ENCODE data around the gene NAALADL1. TPM values are rescaled to one million over a fixed set of nuclear protein-coding genes. Genes with fewer than 3 reads are reported as not detected.

The NAALADL1 gene
- polyA plus RNA-seq, 4 donors, result 26.5 to 436 (median 104) TPM

GRCh38 chr11:64998141-64998540, 60.2 kb downstream of the NAALADL1 start:
- Histone ChIP-seq H3K9me3 (ENCODE audit: control insufficient read depth in 2 of 2, insufficient read depth in 1 of 2, low read depth in 1 of 2, low read length in 1 of 2) (peaks cover 0 to 8% of the 10 kb centered on the region in 2 donors), H3K27ac (ENCODE audit: low read depth in 1 of 3, low read length in 2 of 3) (peak overlapping the region; percentile 91 to 97 (median 95)), H3K36me3 (ENCODE audit: control insufficient read depth in 3 of 3, insufficient read depth in 2 of 3, low read depth in 1 of 3, low read length in 3 of 3) (peaks cover 0 to 14% (median 0%) of the 10 kb centered on the region in 3 donors), H3K27me3 (ENCODE audit: control insufficient read depth in 3 of 3, insufficient read depth in 3 of 3, low read length in 3 of 3) (no peaks in the 10 kb centered on the region), H3K4me3 (ENCODE audit: low read depth in 1 of 3, low read length in 3 of 3) (no peak overlapping the region), H3K4me1 (ENCODE audit: control insufficient read depth in 3 of 3, insufficient read depth in 2 of 3, low read depth in 1 of 3, low read length in 2 of 3) (peaks cover 0 to 36% (median 2%) of the 10 kb centered on the region in 3 donors)
- WGBS, 3 donors, result 42 to 81% (median 75%) methylated on average over 1 of the region's 1 CpG
- DNase-seq, result peak; percentile 52 to 63
- FAIRE-seq, result no peak

- H3K27ac ChIP-seq (ENCODE audit: low read depth in 1 of 3, low read length in 2 of 3), result peak within 1 kb of the TSS; percentile 88 to 95 (median 92)
- FAIRE-seq (no peak), DNase-seq (peak; percentile 94 to 95)
- peak within 1 kb of the TSS; percentile 55 to 67 (median 64) for H3K4me3 ChIP-seq (ENCODE audit: low read depth in 1 of 3, low read length in 3 of 3)
- H3K4me1 ChIP-seq (ENCODE audit: control insufficient read depth in 3 of 3, insufficient read depth in 2 of 3, low read depth in 1 of 3, low read length in 2 of 3), result peaks cover 0 to 36% (median 2%) of the 10 kb centered on the region in 3 donors
- H3K27me3 ChIP-seq (ENCODE audit: control insufficient read depth in 3 of 3, insufficient read depth in 3 of 3, low read length in 3 of 3), result no peaks in the 10 kb centered on the region
- peaks cover 0 to 25% (median 0%) of the 10 kb centered on the region in 3 donors for H3K36me3 ChIP-seq (ENCODE audit: control insufficient read depth in 3 of 3, insufficient read depth in 2 of 3, low read depth in 1 of 3, low read length in 3 of 3)
- peaks cover 0 to 8% of the 10 kb centered on the region in 2 donors for H3K9me3 ChIP-seq (ENCODE audit: control insufficient read depth in 2 of 2, insufficient read depth in 1 of 2, low read depth in 1 of 2, low read length in 1 of 2)
- WGBS, 3 donors, result 10 to 15% (median 15%) methylated on average over 7 to 9 of the region's 9 CpGs
Observed at GRCh38 chr11:64996710-64997380, 61.5 kb downstream of the NAALADL1 start, which contains the start of gene BATF2. BATF2 (minus strand) TSS chr11:64996971; CDS start chr11:64996914, 57 bp downstream.

DNA sequence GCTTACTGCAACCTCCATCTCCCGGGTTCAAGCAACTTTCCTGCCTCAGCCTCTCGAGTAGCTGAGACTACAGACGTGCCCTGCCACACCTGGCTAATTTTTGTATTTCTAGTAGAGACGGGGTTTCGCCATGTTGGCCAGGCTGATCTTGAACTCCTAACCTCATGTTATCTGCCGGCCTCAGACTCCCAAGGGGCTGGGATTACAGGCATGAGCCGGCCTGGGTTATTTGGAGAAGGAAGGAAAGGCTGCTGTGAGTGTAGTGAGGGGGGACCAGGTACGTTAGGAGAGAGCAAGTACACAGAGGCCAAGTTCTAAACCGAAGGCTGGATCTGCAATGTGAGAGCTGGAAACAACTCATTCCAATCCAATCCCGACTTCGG, 62.0 kb downstream of the NAALADL1 start:
- Histone ChIP-seq H3K9me3 (ENCODE audit: control insufficient read depth in 2 of 2, insufficient read depth in 1 of 2, low read depth in 1 of 2, low read length in 1 of 2) (peaks cover 0 to 8% of the 10 kb centered on the region in 2 donors), H3K4me3 (ENCODE audit: low read depth in 1 of 3, low read length in 3 of 3) (peak overlapping the region; percentile 55 to 67 (median 64)), H3K4me1 (ENCODE audit: control insufficient read depth in 3 of 3, insufficient read depth in 2 of 3, low read depth in 1 of 3, low read length in 2 of 3) (peaks cover 0 to 36% (median 2%) of the 10 kb centered on the region in 3 donors), H3K36me3 (ENCODE audit: control insufficient read depth in 3 of 3, insufficient read depth in 2 of 3, low read depth in 1 of 3, low read length in 3 of 3) (peaks cover 0 to 29% (median 0%) of the 10 kb centered on the region in 3 donors), H3K27me3 (ENCODE audit: control insufficient read depth in 3 of 3, insufficient read depth in 3 of 3, low read length in 3 of 3) (no peaks in the 10 kb centered on the region), H3K27ac (ENCODE audit: low read depth in 1 of 3, low read length in 2 of 3) (peak overlapping the region; percentile 88 to 95 (median 92))
- DNase-seq (no peak), FAIRE-seq (no peak)
- 14 to 30% (median 22%) methylated on average over 11 of the region's 11 CpGs for WGBS, 3 donors

Other genes starting within 250 kb of the NAALADL1 start
- gene MEN1, start 248.0 kb downstream of the NAALADL1 start, polyA plus RNA-seq, result 10 to 100 TPM; 17.6 to 28.3 (median 25.2) TPM
- gene CDC42BPG, start 213.9 kb downstream of the NAALADL1 start, polyA plus RNA-seq, result 10 to 100 TPM in 3 of 4 donors, 1 to 10 TPM in 1; 8.3 to 36.5 (median 19.5) TPM
- 10 to 100 TPM; 31.3 to 94.0 (median 34.5) TPM for gene EHD1, start 179.9 kb downstream of the NAALADL1 start, polyA plus RNA-seq
- gene ATG2A, start 141.3 kb downstream of the NAALADL1 start, polyA plus RNA-seq, result 10 to 100 TPM; 18.0 to 35.7 (median 24.7) TPM
- 10 to 100 TPM in 3 of 4 donors, 1 to 10 TPM in 1; 8.2 to 15.9 (median 13.6) TPM for gene PPP2R5B, start 133.9 kb downstream of the NAALADL1 start, polyA plus RNA-seq
- under 1 TPM in 2 of 4 donors, not detected in 2; 0.13 to 0.19 TPM for gene GPHA2, start 122.7 kb downstream of the NAALADL1 start, polyA plus RNA-seq
- under 1 TPM in 1 of 4 donors, not detected in 3; 0.25 TPM for gene MAJIN, start 86.4 kb downstream of the NAALADL1 start, polyA plus RNA-seq
- gene BATF2, start 61.6 kb downstream of the NAALADL1 start, polyA plus RNA-seq, result 10 to 100 TPM in 2 of 4 donors, 1 to 10 TPM in 2; 8.1 to 22.7 (median 10.9) TPM
- gene ARL2, start 44.4 kb downstream of the NAALADL1 start, polyA plus RNA-seq, result 100 to 1,000 TPM in 1 of 4 donors, 10 to 100 TPM in 3; 72.0 to 121 (median 85.9) TPM
- gene SNX15, start 31.1 kb downstream of the NAALADL1 start, polyA plus RNA-seq, result 10 to 100 TPM; 23.2 to 46.6 (median 31.0) TPM
- gene SAC3D1, start 17.3 kb downstream of the NAALADL1 start, polyA plus RNA-seq, result 10 to 100 TPM in 2 of 4 donors, 1 to 10 TPM in 2; 6.9 to 18.1 (median 9.0) TPM
- 10 to 100 TPM in 2 of 4 donors, 1 to 10 TPM in 1, under 1 TPM in 1; 0.54 to 19.3 (median 8.8) TPM for gene CDCA5, start 25.5 kb upstream of the NAALADL1 start, polyA plus RNA-seq
- 10 to 100 TPM; 40.5 to 65.8 (median 53.7) TPM for gene ZFPL1, start 25.7 kb upstream of the NAALADL1 start, polyA plus RNA-seq
- 100 to 1,000 TPM; 111 to 159 (median 136) TPM for gene VPS51, start 37.7 kb upstream of the NAALADL1 start, polyA plus RNA-seq
- gene TM7SF2, start 53.3 kb upstream of the NAALADL1 start, polyA plus RNA-seq, result 10 to 100 TPM; 21.1 to 64.6 (median 40.3) TPM
- gene ZNHIT2, start 59.1 kb upstream of the NAALADL1 start, polyA plus RNA-seq, result 10 to 100 TPM in 3 of 4 donors, 1 to 10 TPM in 1; 7.7 to 13.6 (median 13.0) TPM
- gene FAU, start 63.6 kb upstream of the NAALADL1 start, polyA plus RNA-seq, result 1,000 to 10,000 TPM in 2 of 4 donors, 100 to 1,000 TPM in 2; 960 to 1,177 (median 1,066) TPM
- gene MRPL49, start 63.8 kb upstream of the NAALADL1 start, polyA plus RNA-seq, result 10 to 100 TPM; 35.2 to 65.7 (median 50.6) TPM
- 10 to 100 TPM; 10.5 to 34.4 (median 19.5) TPM for gene SYVN1, start 76.0 kb upstream of the NAALADL1 start, polyA plus RNA-seq
- gene SPDYC, start 111.7 kb upstream of the NAALADL1 start, polyA plus RNA-seq, result under 1 TPM in 1 of 4 donors, not detected in 3; 0.13 TPM
- gene CAPN1, start 123.4 kb upstream of the NAALADL1 start, polyA plus RNA-seq, result 100 to 1,000 TPM; 107 to 218 (median 205) TPM
- gene POLA2, start 203.4 kb upstream of the NAALADL1 start, polyA plus RNA-seq, result 10 to 100 TPM in 2 of 4 donors, 1 to 10 TPM in 2; 1.3 to 14.8 (median 9.1) TPM